Measurements from ENCODE around the gene VPS11. TPM values are rescaled to one million over a fixed set of nuclear protein-coding genes. Genes with fewer than 3 reads are reported as not detected.

The VPS11 gene
- total and polyA plus RNA-seq, 12 donors: 15.7 to 44.2 (median 22.5) TPM

- Histone ChIP-seq H3K4me1 (peaks cover 10 to 41% (median 26%) of the 10 kb centered on the region in 9 donors), H3K4me3 (peak overlapping the region in 7 of 10 donors; percentile 72 to 100 (median 89)), H3K27ac (peak overlapping the region in 4 of 10 donors; percentile 75 to 91 (median 81)), H3K9me3 (no peaks in the 10 kb centered on the region), H3K36me3 (peaks cover 0 to 42% (median 11%) of the 10 kb centered on the region in 9 donors), H3K27me3 (no peaks in the 10 kb centered on the region)
- intact Hi-C loops (cut with DNase I): loop anchor here in 2 of 10 donors (10.0 kb wide), 1 partner anchor 86 kb away; no protein-coding TSS in a partner anchor
- TF ChIP-seq CTCF (IDR thresholded peaks at IDR 0.05): no peak
- no peak for ATAC-seq
- DNase-seq: no peak
- WGBS, 2 donors: 80 to 81% methylated on average over 2 of the region's 2 CpGs
Measured at GRCh38 chr11:119108857-119109221, 41.2 kb downstream of the VPS11 start.

- no peak overlapping the region for H3K27ac ChIP-seq
- ATAC-seq (no peak), DNase-seq (no peak)
- no peak overlapping the region for H3K4me3 ChIP-seq
- intact Hi-C loops (cut with DNase I): loop anchor here in 2 of 10 donors (10.0 kb wide), 1 partner anchor 85 kb away; no protein-coding TSS in a partner anchor
- H3K27me3 ChIP-seq: no peaks in the 10 kb centered on the region
- no peak for TF ChIP-seq CTCF (IDR thresholded peaks at IDR 0.05)
- WGBS, 2 donors: 88 to 94% methylated on average over 3 of the region's 3 CpGs
- peaks cover 10 to 43% (median 24%) of the 10 kb centered on the region in 9 donors for H3K4me1 ChIP-seq
- peaks cover 0 to 52% (median 13%) of the 10 kb centered on the region in 9 donors for H3K36me3 ChIP-seq
- H3K9me3 ChIP-seq: no peaks in the 10 kb centered on the region
Measured at GRCh38 chr11:119109843-119110242, 42.2 kb downstream of the VPS11 start.

GRCh38 chr11:119110439-119110838, 42.8 kb downstream of the VPS11 start:
- ATAC-seq (no peak), DNase-seq (no peak)
- intact Hi-C loops (cut with DNase I): no loop called here
- no peak overlapping the region for H3K4me3 ChIP-seq
- no peak overlapping the region for H3K27ac ChIP-seq
- no peaks in the 10 kb centered on the region for H3K9me3 ChIP-seq
- WGBS, 2 donors: 85% methylated on average over 10 of the region's 10 CpGs
- no peak for TF ChIP-seq CTCF (IDR thresholded peaks at IDR 0.05)
- H3K27me3 ChIP-seq: no peaks in the 10 kb centered on the region
- peaks cover 0 to 57% (median 18%) of the 10 kb centered on the region in 9 donors for H3K36me3 ChIP-seq
- H3K4me1 ChIP-seq: peaks cover 10 to 47% (median 24%) of the 10 kb centered on the region in 9 donors

- intact Hi-C loops (cut with DNase I): no loop called here
- ATAC-seq (no peak), DNase-seq (no peak)
- peaks cover 9 to 49% (median 21%) of the 10 kb centered on the region in 9 donors for H3K4me1 ChIP-seq
- no peak overlapping the region for H3K27ac ChIP-seq
- no peaks in the 10 kb centered on the region for H3K27me3 ChIP-seq
- H3K9me3 ChIP-seq: no peaks in the 10 kb centered on the region
- TF ChIP-seq CTCF (IDR thresholded peaks at IDR 0.05): no peak
- no peak overlapping the region for H3K4me3 ChIP-seq
- H3K36me3 ChIP-seq: peaks cover 0 to 67% (median 20%) of the 10 kb centered on the region in 9 donors
- WGBS, 2 donors: 96 to 97% methylated on average over 11 of the region's 11 CpGs
Measured at GRCh38 chr11:119111361-119111925, 43.8 kb downstream of the VPS11 start.
